ENCODE results near the gene PTPN3.

DNA sequence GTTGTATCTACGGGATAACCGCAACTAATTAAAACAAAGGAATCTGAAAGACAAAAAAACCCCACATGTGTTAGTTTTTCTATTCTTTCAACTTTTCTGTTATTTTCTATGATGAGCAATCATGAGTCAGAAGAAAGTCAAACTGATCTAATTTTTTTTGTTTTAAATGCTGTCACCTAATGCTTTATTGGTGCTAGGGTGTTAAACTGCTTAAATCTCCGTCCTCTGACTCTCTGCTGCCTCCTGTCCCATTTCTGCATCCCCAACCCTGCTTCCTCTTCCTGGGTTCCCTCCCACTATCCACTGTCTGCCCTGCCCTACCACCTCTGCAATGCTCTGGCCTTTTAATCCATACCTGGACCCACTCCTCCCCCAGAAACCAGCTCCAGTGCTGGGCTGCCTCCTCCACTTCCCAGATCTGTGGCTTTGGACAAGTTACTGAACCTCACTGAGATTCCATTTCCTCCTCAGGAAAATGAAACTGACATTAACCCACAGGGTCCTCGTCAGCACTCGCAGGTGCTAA, 15.7 kb downstream of the PTPN3 start:
- TF ChIP-seq EZH2 (IDR thresholded peaks at IDR 0.05) (no peak), POLR2AphosphoS5 (IDR thresholded peaks at IDR 0.05; ENCODE audit: borderline replicate concordance, low read depth, low read length) (no peak)

All from SK-N-MC (cell line).